Right lobe of liver (tissue), 4 donors: Measurements from ENCODE around the gene GPI.

Source experiments
- CTCF ChIP-seq, 4 donors: fragments of 200-600 bp in 3 of 4; fragments of 450-650 bp in 1 of 4; IDR thresholded peaks; one replicate each; pipeline versions ENCODE4 v1.5.1 to v1.8.0; 2016 to 2022; ENCODE audit warnings: antibody characterized with exemption in 4 of 4, mild to moderate bottlenecking in 2 of 4
- POLR2A ChIP-seq: fragments of 450-650 bp; IDR thresholded peaks from one replicate; pipeline ENCODE4 v1.6.1; 2017; ENCODE audit warnings: antibody characterized with exemption, mild to moderate bottlenecking
- donor health status: DM: no; HTN: no; CAD: no.
- donor health status: DM: no; HTN: no; CAD: no.
- donor health status: DM: no; HTN: yes; CAD: no.

- TF ChIP-seq CTCF (IDR thresholded peaks at IDR 0.05) = no peak
- no peak for TF ChIP-seq POLR2A
These were observed 34.9 kb downstream of the GPI start for GRCh38 chr19:34399886-34400285.
